ENCODE measurements around the gene ATP6V1G2.

DNA sequence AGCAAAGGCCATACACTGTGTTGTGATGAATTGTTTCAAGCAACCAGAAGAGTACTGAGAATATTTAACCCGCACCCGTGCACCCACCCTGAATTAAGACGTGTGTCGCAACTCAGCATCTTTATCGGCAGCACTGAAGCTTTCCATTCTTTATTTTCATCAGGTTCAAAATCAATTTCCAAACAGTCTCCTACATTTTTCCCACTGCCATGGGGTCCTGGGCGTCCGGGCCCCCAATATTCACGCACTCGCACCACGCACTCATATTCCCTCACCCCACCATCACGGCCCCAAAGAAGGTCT lies 34.0 kb upstream of the ATP6V1G2 start:
- TF ChIP-seq, protein P1, sequence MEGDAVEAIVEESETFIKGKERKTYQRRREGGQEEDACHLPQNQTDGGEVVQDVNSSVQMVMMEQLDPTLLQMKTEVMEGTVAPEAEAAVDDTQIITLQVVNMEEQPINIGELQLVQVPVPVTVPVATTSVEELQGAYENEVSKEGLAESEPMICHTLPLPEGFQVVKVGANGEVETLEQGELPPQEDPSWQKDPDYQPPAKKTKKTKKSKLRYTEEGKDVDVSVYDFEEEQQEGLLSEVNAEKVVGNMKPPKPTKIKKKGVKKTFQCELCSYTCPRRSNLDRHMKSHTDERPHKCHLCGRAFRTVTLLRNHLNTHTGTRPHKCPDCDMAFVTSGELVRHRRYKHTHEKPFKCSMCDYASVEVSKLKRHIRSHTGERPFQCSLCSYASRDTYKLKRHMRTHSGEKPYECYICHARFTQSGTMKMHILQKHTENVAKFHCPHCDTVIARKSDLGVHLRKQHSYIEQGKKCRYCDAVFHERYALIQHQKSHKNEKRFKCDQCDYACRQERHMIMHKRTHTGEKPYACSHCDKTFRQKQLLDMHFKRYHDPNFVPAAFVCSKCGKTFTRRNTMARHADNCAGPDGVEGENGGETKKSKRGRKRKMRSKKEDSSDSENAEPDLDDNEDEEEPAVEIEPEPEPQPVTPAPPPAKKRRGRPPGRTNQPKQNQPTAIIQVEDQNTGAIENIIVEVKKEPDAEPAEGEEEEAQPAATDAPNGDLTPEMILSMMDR (IDR thresholded peaks at IDR 0.05): no peak
- TF ChIP-seq POLR2A (IDR thresholded peaks at IDR 0.05) (no peak), POLR2AphosphoS5 (IDR thresholded peaks at IDR 0.05) (no peak)

Data from sigmoid colon (tissue), 4 donors.